Ovary (tissue), 3 donors: ENCODE results near the gene ZNF430.

Experiments used
- EP300 ChIP-seq: sonication (generic); formaldehyde crosslinking; IDR thresholded peaks from one replicate; pipeline ENCODE4 v1.6.1; 2017; ENCODE audit warnings: antibody characterized with exemption
- POLR2A ChIP-seq: fragments of 450-650 bp; IDR thresholded peaks from one replicate; pipeline ENCODE4 v1.6.1; 2017; ENCODE audit warnings: antibody characterized with exemption, mild to moderate bottlenecking, moderate library complexity
- TF ChIP-seq, protein P1 (sequence below), 3 donors: fragments of 450-650 bp in 2 of 3; fragments of 200-600 bp in 1 of 3; IDR thresholded peaks; one replicate each; pipeline versions ENCODE4 v1.5.1 to v1.8.0; 2016 to 2022; ENCODE audit warnings: antibody characterized with exemption in 3 of 3, mild to moderate bottlenecking in 1 of 3
- donor health status: DM: no; HTN: no; CAD: no.

DNA sequence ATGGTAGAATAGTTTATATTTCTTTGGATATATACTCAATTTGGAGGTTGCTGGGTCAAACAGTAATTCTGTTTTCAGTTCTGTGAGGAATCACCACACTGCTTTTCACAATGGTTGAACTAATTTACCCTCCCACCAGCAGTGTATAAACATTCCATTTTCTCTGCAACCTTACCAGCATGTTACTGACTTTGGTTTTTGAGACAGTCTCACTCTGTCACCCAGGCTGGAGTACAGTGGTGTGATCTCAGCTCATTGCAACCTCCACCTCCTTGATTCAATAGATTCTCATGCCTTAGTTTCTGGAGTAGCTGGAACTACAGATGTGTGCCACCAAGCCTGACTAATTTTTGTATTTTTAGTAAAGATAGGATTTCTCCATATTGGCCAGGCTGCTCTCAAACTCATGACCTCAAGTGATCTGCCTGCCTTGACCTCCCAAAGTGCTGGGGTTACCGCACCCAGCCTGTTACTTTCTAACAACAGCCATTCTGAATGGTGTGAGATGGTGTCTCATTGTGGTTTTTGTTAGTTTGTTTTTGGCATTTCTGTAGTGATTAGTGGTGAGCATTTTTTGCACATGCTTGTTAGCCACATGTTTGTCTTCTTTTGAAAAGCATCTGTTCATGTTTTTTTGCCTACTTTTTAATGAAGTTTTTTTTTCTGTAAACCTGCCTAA is 74.0 kb downstream of the ZNF430 start:
- TF ChIP-seq, protein P1, sequence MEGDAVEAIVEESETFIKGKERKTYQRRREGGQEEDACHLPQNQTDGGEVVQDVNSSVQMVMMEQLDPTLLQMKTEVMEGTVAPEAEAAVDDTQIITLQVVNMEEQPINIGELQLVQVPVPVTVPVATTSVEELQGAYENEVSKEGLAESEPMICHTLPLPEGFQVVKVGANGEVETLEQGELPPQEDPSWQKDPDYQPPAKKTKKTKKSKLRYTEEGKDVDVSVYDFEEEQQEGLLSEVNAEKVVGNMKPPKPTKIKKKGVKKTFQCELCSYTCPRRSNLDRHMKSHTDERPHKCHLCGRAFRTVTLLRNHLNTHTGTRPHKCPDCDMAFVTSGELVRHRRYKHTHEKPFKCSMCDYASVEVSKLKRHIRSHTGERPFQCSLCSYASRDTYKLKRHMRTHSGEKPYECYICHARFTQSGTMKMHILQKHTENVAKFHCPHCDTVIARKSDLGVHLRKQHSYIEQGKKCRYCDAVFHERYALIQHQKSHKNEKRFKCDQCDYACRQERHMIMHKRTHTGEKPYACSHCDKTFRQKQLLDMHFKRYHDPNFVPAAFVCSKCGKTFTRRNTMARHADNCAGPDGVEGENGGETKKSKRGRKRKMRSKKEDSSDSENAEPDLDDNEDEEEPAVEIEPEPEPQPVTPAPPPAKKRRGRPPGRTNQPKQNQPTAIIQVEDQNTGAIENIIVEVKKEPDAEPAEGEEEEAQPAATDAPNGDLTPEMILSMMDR (IDR thresholded peaks at IDR 0.05), result no peak
- no peak for TF ChIP-seq POLR2A
- no peak for TF ChIP-seq EP300
